NB4 (cell line): Measurements from ENCODE around the gene MPDZ.

ENCODE experiments used
- DNase-seq: peaks from one replicate; pipeline ENCODE4 v3.0.0; 2010; ENCODE audit warnings: low read depth
- H3K4me3 ChIP-seq: one replicate; pipeline ENCODE4 v1.5.1; 2011; ENCODE audit warnings: mild to moderate bottlenecking, low read depth, low read length, moderate library complexity
- MYC ChIP-seq: IDR thresholded peaks from 2 replicates; pipeline ENCODE4 v1.6.1; 2011; ENCODE audit warnings: low read depth, low read length
- POLR2A ChIP-seq: IDR thresholded peaks from 2 replicates; pipeline ENCODE4 v1.6.1; 2011; ENCODE audit warnings: mild to moderate bottlenecking; ENCODE audit not compliant: insufficient read length; ENCODE audit errors: extremely low read depth
- TF ChIP-seq, protein P1 (sequence below): IDR thresholded peaks from one replicate; pipeline ENCODE4 v1.5.1; 2012; ENCODE audit warnings: low read depth, low read length
- TF ChIP-seq, protein P2 (sequence below): IDR thresholded peaks from 2 replicates; pipeline ENCODE4 v1.6.1; 2011; ENCODE audit warnings: low read depth, low read length

The MPDZ gene

DNA sequence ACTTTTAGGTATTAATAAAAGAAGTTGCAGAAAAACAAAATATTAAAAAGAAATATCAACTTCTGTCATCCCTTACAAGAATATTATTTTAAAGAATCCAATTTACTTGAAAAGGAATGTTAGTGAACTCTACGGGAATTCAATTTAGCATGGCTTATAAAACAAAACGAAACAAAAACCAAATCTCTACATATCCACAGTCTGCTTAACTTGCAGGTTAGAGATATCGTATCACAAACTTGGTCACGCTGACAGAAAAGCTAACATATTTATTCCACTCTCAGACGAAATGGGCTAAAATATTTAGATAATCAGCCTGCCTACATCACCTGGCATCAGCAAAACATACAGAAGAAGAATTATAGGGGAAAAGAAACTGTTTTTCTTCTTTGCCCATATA, 92.7 kb downstream of the MPDZ start:
- H3K4me3 ChIP-seq = no peak overlapping the region
- DNase-seq = no peak
- TF ChIP-seq MYC = no peak
- TF ChIP-seq POLR2A = no peak
- TF ChIP-seq, protein P1, sequence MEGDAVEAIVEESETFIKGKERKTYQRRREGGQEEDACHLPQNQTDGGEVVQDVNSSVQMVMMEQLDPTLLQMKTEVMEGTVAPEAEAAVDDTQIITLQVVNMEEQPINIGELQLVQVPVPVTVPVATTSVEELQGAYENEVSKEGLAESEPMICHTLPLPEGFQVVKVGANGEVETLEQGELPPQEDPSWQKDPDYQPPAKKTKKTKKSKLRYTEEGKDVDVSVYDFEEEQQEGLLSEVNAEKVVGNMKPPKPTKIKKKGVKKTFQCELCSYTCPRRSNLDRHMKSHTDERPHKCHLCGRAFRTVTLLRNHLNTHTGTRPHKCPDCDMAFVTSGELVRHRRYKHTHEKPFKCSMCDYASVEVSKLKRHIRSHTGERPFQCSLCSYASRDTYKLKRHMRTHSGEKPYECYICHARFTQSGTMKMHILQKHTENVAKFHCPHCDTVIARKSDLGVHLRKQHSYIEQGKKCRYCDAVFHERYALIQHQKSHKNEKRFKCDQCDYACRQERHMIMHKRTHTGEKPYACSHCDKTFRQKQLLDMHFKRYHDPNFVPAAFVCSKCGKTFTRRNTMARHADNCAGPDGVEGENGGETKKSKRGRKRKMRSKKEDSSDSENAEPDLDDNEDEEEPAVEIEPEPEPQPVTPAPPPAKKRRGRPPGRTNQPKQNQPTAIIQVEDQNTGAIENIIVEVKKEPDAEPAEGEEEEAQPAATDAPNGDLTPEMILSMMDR = no peak
- TF ChIP-seq, protein P2, sequence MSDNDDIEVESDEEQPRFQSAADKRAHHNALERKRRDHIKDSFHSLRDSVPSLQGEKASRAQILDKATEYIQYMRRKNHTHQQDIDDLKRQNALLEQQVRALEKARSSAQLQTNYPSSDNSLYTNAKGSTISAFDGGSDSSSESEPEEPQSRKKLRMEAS = no peak

DNA sequence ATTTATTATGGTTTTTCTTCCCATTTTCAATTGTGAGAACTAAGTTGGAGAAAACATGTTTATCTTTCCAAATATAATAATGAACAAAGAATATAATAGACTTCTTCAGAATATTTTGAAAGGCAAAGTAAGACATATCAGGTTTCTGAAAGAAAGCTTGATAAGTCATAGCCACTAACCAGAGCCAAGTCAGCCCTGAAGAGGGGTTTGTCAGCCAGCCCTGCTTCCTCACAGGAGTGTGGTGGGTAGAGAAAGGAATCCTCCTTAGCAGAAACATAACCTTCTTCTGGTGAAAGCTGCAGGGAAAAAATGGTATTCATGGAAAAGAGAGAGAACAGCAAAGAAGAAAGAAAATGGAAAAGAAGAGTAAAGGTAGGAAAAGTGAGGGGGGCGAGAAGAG, 93.4 kb downstream of the MPDZ start:
- no peak overlapping the region for H3K4me3 ChIP-seq
- TF ChIP-seq, protein P1 = no peak
- TF ChIP-seq MYC = no peak
- TF ChIP-seq POLR2A = no peak
- TF ChIP-seq, protein P2 = no peak
- DNase-seq = no peak

DNA sequence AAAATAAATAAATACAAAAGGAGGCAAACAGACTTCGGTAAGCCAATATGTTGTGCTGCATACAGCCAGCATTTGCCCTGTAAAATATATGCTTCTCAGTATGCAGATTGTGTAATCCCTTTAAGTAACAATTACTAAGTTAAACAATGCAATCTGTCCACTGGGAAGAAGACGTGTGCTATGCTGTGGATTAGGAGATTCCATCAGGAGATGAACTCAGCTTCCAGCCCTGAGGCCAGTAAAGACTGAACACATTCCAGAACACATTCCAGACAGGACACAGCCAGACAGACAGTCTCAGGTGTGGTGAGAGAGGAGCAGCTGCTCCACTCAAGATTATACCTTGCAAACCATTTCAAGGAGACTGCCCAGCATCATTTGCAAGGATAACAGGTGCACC, 97.8 kb downstream of the MPDZ start:
- no peak overlapping the region for H3K4me3 ChIP-seq
- DNase-seq = no peak
- TF ChIP-seq, protein P1 = no peak
- TF ChIP-seq MYC = no peak
- no peak for TF ChIP-seq POLR2A
- TF ChIP-seq, protein P2 = no peak

DNA sequence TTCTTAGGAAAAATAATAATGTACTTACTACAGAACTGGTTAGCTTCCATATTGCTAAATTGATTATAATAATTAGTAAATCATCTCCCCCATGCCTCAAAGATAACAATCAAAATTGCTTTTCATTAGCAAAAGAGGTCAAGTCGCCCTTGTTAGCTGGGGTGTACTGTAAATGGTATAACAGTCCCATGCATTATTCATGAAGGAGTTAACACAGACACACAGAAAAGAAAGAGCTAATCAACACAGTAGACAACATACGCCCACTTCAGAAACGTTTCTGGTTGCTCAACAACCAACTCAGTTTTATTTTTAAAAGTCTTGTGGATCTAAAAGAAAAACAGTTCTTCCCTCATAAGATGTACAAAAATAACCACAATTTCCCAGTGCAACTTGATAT, 100.2 kb downstream of the MPDZ start:
- TF ChIP-seq POLR2A (no peak), MYC (no peak)
- TF ChIP-seq, protein P2 = no peak
- TF ChIP-seq, protein P1 = no peak
- DNase-seq = no peak
- no peak overlapping the region for H3K4me3 ChIP-seq

DNA sequence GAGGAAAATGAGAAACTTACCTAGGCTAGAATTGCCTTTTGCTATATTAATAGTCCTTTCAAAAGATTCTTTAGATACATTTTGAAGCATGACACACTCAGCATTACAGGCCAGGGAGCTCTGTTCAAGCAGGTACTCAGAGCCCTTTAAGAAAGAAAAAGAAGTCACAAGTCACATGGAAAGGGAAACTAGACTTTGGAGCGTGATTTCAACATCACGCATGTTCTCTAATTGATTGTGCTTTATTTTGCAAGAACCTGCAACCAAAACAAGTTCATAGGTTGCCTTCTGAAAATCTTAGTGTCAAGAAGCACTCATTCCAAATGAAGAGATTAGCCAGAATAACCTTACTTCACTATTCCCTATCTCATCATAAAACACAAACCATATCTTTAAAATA, 103.8 kb downstream of the MPDZ start:
- TF ChIP-seq, protein P1 = no peak
- TF ChIP-seq, protein P2 = peak; percentile 65
- TF ChIP-seq MYC = no peak

More for the DNA sequence above, 103.8 kb downstream of the MPDZ start:
- H3K4me3 ChIP-seq = no peak overlapping the region
- DNase-seq = peak; percentile 40
